Measurements from ENCODE around the gene DOHH.

Gene DOHH

DNA sequence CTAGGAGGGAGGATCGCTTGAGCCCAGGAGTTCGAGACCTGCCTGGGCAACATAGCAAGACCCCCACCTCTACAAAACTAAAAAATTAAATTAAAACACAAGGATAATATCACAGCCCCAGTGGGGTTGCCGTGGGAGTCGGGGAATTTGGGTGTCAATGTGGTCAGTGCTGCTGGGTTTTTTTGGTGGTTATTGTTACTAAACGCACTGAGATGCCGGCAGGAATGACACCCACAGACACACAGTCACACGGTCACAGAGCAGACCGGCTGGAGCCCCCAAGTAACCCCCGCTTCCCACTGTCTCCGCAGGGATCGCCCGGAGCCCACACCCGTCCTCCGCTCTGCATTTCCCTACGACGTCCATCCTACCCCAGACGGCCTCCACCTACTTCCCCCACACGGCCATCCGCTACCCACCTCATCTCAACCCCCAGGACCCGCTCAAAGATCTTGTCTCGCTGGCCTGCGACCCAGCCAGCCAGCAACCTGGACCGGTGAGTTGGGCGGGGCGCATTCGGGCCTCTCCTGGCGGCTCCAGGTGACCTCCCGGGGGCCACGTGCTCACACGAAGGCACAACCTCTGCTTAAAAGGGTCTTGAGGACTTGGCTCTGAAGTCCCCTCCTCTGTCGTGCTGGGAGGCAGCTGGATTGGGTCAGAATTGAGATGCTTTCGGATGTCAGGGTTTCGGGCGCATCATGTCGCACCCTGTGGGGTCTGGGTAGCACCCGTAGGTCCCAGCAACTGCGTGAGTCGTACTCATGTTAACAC is 48.1 kb downstream of the DOHH start:
- Histone ChIP-seq H3K9me2 (ENCODE audit: low read depth, low read length) (no peaks in the 10 kb centered on the region), H3K27me3 (ENCODE audit: insufficient read depth, low read length) (no peaks in the 10 kb centered on the region), H3K9me3 (ENCODE audit: low read length) (no peaks in the 10 kb centered on the region), H3K9ac (ENCODE audit: low read length) (no peak overlapping the region), H2AFZ (ENCODE audit: low read length) (no peak overlapping the region), H3K4me2 (ENCODE audit: low read length) (no peak overlapping the region), H3K4me3 (ENCODE audit: low read depth, low read length, poor library complexity, severe bottlenecking) (no peak overlapping the region), H3F3A (ENCODE audit: insufficient read depth, low read length) (no peaks in the 10 kb centered on the region), H3K79me2 (ENCODE audit: insufficient read depth, low read length) (no peaks in the 10 kb centered on the region), H3K27ac (ENCODE audit: low read depth, low read length, poor library complexity, severe bottlenecking) (no peak overlapping the region), H3K4me1 (ENCODE audit: insufficient read depth, low read length, severe bottlenecking) (no peaks in the 10 kb centered on the region), H4K20me1 (ENCODE audit: insufficient read depth, low read length) (no peaks in the 10 kb centered on the region), H3K36me3 (ENCODE audit: insufficient read depth, low read length) (no peaks in the 10 kb centered on the region; the same call in 1 of the 2 replicates)
- TF ChIP-seq EZH2 (IDR thresholded peaks at IDR 0.05; ENCODE audit: borderline replicate concordance, low read length) (no peak), CTCF (IDR thresholded peaks at IDR 0.05; ENCODE audit: low read length) (no peak)

DNA sequence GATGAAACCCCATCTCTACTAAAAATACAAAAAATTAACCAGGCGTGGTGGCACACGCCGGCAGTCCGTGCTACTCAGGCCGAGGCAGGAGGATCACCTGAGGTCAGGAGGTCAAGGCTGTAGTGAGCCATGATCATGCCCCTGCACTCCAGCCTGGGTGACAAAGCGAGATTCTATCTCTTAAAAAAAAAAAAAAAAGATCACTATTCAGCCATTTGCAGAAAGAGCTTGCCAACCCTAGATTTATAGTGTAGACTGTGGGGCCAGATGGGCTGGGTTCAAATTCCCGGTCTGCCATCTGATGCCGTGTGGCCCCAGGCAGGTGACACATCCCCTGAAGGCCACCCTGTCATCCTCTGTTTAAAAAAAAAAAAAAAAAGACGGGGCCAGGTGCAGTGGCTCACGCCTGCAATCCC is 49.0 kb downstream of the DOHH start:
- no peaks in the 10 kb centered on the region for H3K79me2 ChIP-seq (ENCODE audit: insufficient read depth, low read length)
- no peak overlapping the region for H3K9ac ChIP-seq (ENCODE audit: low read length)
- H3K9me3 ChIP-seq (ENCODE audit: low read length): no peaks in the 10 kb centered on the region
- H3K36me3 ChIP-seq (ENCODE audit: insufficient read depth, low read length): no peaks in the 10 kb centered on the region; the same call in 1 of the 2 replicates
- no peaks in the 10 kb centered on the region for H3K4me1 ChIP-seq (ENCODE audit: insufficient read depth, low read length, severe bottlenecking)
- H3K9me2 ChIP-seq (ENCODE audit: low read depth, low read length): no peaks in the 10 kb centered on the region
- no peaks in the 10 kb centered on the region for H4K20me1 ChIP-seq (ENCODE audit: insufficient read depth, low read length)
- H3K27me3 ChIP-seq (ENCODE audit: insufficient read depth, low read length): no peaks in the 10 kb centered on the region
- no peak overlapping the region for H2AFZ ChIP-seq (ENCODE audit: low read length)
- no peak overlapping the region for H3K4me2 ChIP-seq (ENCODE audit: low read length)
- TF ChIP-seq CTCF (IDR thresholded peaks at IDR 0.05; ENCODE audit: low read length) (no peak), EZH2 (IDR thresholded peaks at IDR 0.05; ENCODE audit: borderline replicate concordance, low read length) (no peak)
- no peak overlapping the region for H3K4me3 ChIP-seq (ENCODE audit: low read depth, low read length, poor library complexity, severe bottlenecking)
- no peaks in the 10 kb centered on the region for H3F3A ChIP-seq (ENCODE audit: insufficient read depth, low read length)
- H3K27ac ChIP-seq (ENCODE audit: low read depth, low read length, poor library complexity, severe bottlenecking): no peak overlapping the region

- Histone ChIP-seq H4K20me1 (ENCODE audit: insufficient read depth, low read length) (no peaks in the 10 kb centered on the region), H3K27me3 (ENCODE audit: insufficient read depth, low read length) (no peaks in the 10 kb centered on the region), H3K9me3 (ENCODE audit: low read length) (no peaks in the 10 kb centered on the region), H3F3A (ENCODE audit: insufficient read depth, low read length) (no peaks in the 10 kb centered on the region), H3K79me2 (ENCODE audit: insufficient read depth, low read length) (no peaks in the 10 kb centered on the region), H3K9me2 (ENCODE audit: low read depth, low read length) (no peaks in the 10 kb centered on the region), H2AFZ (ENCODE audit: low read length) (no peak overlapping the region), H3K36me3 (ENCODE audit: insufficient read depth, low read length) (no peaks in the 10 kb centered on the region; the same call in 1 of the 2 replicates), H3K4me2 (ENCODE audit: low read length) (no peak overlapping the region), H3K4me3 (ENCODE audit: low read depth, low read length, poor library complexity, severe bottlenecking) (no peak overlapping the region), H3K9ac (ENCODE audit: low read length) (no peak overlapping the region), H3K27ac (ENCODE audit: low read depth, low read length, poor library complexity, severe bottlenecking) (no peak overlapping the region), H3K4me1 (ENCODE audit: insufficient read depth, low read length, severe bottlenecking) (no peaks in the 10 kb centered on the region)
- TF ChIP-seq CTCF (IDR thresholded peaks at IDR 0.05; ENCODE audit: low read length) (no peak), EZH2 (IDR thresholded peaks at IDR 0.05; ENCODE audit: borderline replicate concordance, low read length) (no peak)
These were observed 49.6 kb downstream of the DOHH start for GRCh38 chr19:3450796-3451411.
